H1 (cell line): ENCODE data around the gene MCMBP.

Experiments
- CTCF ChIP-seq, 3 experiments: IDR thresholded peaks; 1 replicate in 2 of 3; 2 replicates in 1 of 3; pipeline versions ENCODE4 v1.5.1 to v1.6.1; 2011; ENCODE audit warnings: low read length in 3 of 3, mild to moderate bottlenecking in 3 of 3, inconsistent platforms in 2 of 3, low read depth in 1 of 3, moderate library complexity in 1 of 3; ENCODE audit not compliant: insufficient read depth in 1 of 3; ENCODE audit errors: control extremely low read depth in 1 of 3
- POLR2A ChIP-seq, 2 experiments: IDR thresholded peaks; 1 replicate in 1 of 2; 2 replicates in 1 of 2; pipeline ENCODE4 v1.6.1; 2011; ENCODE audit warnings: low read depth in 2 of 2, low read length in 2 of 2, mild to moderate bottlenecking in 2 of 2; ENCODE audit errors: control extremely low read depth in 1 of 2

- TF ChIP-seq POLR2A (IDR thresholded peaks at IDR 0.05; ENCODE audit: control extremely low read depth in 1 of 2, low read depth in 2 of 2, low read length in 2 of 2) (no peak), CTCF (IDR thresholded peaks at IDR 0.05; ENCODE audit: control extremely low read depth in 1 of 3, insufficient read depth in 1 of 3, low read depth in 1 of 3, low read length in 3 of 3) (no peak)
Observed at GRCh38 chr10:119803264-119803663, 69.4 kb downstream of the MCMBP start.
